ENCODE results near the gene BICDL1.

The BICDL1 gene

DNA sequence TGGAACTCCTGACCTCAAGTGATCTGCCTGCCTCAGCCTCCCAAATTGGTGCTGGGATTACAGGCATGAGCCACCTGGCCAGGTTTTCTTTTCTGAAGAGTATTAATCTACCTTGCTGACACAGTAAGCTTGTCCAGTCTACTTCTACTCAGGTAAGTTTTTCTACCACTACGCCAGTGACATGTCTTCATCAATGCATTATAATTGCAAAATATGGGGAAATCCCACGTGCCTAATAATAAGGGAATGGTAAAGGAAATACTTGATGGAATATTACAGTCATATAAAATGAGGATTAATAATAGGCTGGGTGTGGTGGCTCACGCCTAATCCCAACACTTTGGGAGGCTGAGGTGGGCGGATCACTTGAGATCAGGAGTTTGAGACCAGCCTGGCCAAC is 65.3 kb downstream of the BICDL1 start:
- DNase-seq (ENCODE audit: low read depth), result peak; percentile 57
- TF ChIP-seq CTCF (IDR thresholded peaks at IDR 0.05; ENCODE audit: insufficient read depth, low read depth, low read length, missing control alignments), result no peak
- H3K4me3 ChIP-seq (ENCODE audit: low read length), result no peak overlapping the region

DNA sequence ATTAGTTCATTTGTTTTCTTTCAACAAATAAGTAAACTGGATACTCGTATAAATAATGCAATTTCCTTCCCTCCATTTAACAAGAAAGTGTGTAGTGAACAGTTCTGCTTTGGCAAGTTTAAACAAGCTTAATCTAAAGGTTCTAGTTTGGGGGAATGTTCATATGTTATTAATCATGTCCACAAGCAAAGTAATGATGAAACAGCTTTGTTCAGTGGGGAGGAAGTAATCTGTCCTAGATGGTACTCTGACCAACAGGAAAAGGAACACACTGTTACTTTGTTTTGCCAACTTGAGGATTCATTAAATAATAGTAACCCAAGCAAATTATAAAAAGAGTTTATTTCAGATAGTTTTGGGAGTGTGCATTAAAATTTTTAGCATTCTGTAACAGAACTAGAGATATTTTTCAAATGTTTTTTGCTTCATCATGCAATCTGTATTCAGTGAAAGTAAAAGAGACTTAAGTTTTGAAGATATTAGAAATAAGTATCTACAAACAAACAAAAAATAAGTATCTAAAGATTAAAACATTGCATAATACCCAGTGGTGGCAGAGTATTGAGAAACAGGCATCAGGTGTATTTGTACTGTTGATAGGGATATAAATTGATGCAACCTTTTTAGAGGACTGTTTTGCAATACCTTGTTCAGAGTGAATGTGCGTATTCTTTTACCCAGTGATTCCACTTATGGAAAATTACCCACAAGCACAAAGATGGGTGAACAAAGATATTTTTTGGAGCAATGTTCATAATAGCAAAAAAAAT is 66.4 kb downstream of the BICDL1 start:
- no peak overlapping the region for H3K4me3 ChIP-seq (ENCODE audit: low read length)
- no peak for TF ChIP-seq CTCF (IDR thresholded peaks at IDR 0.05; ENCODE audit: insufficient read depth, low read depth, low read length, missing control alignments)
- peak; percentile 90 for DNase-seq (ENCODE audit: low read depth)

GRCh38 chr12:120056739-120057138 is 67.7 kb downstream of the BICDL1 start:
- TF ChIP-seq CTCF (IDR thresholded peaks at IDR 0.05; ENCODE audit: insufficient read depth, low read depth, low read length, missing control alignments), result no peak
- no peak for DNase-seq (ENCODE audit: low read depth)
- no peak overlapping the region for H3K4me3 ChIP-seq (ENCODE audit: low read length)

DNA sequence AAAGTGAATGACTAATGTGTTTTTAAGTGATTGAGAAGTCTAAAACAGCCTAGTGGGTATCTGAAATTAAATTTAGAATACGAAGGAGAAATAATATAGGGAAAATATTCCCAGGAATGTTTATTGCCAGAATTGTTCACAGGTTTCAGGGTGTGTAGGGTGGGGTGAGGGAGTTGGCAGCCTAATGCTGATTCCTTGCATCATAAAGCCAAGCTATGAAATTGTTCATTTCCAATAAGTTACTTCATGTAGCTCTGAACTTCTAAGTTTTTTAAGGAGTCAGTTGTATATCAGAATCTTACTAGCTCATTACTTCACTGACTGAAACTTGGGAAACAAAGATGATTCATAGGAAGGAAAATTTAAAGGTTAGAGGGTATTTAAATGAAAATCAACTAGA is 71.2 kb downstream of the BICDL1 start:
- peak; percentile 58 for DNase-seq (ENCODE audit: low read depth)
- no peak for TF ChIP-seq CTCF (IDR thresholded peaks at IDR 0.05; ENCODE audit: insufficient read depth, low read depth, low read length, missing control alignments)
- H3K4me3 ChIP-seq (ENCODE audit: low read length), result no peak overlapping the region

DNA sequence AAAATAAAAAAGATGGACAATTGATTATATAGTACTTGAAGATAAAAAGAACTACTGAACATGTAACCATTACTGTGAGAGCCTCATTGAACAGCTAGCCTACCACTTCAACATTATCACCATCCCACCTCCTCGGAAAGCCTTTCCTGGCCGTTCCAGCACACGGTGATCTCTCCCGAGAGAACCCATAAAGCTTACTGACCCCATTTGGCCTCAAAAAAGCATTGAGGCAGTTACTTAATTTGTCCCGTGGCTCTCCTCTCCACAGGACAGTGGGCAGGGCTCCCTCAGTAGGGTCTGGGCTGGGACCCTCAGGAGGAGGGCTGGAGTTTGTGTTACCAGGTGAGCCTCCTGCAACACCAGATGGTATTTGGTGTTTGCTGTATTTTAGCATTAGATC is 71.7 kb downstream of the BICDL1 start:
- no peak for TF ChIP-seq CTCF (IDR thresholded peaks at IDR 0.05; ENCODE audit: insufficient read depth, low read depth, low read length, missing control alignments)
- H3K4me3 ChIP-seq (ENCODE audit: low read length), result no peak overlapping the region
- no peak for DNase-seq (ENCODE audit: low read depth)

GRCh38 chr12:120061575-120062214 is 72.7 kb downstream of the BICDL1 start:
- TF ChIP-seq CTCF (IDR thresholded peaks at IDR 0.05; ENCODE audit: insufficient read depth, low read depth, low read length, missing control alignments), result no peak
- H3K4me3 ChIP-seq (ENCODE audit: low read length), result no peak overlapping the region
- no peak for DNase-seq (ENCODE audit: low read depth)
